ENCODE results near the gene PROC. TPM values are rescaled to one million over a fixed set of nuclear protein-coding genes. Genes with fewer than 3 reads are reported as not detected.
"Not testable (repeated sequence)": the region's sequence is repeated elsewhere in the genome, so short reads cannot be mapped to it uniquely, and the experiment has no call there.

Gene PROC
- total RNA-seq, 1 donor from 2014 or later, result not detected

DNA sequence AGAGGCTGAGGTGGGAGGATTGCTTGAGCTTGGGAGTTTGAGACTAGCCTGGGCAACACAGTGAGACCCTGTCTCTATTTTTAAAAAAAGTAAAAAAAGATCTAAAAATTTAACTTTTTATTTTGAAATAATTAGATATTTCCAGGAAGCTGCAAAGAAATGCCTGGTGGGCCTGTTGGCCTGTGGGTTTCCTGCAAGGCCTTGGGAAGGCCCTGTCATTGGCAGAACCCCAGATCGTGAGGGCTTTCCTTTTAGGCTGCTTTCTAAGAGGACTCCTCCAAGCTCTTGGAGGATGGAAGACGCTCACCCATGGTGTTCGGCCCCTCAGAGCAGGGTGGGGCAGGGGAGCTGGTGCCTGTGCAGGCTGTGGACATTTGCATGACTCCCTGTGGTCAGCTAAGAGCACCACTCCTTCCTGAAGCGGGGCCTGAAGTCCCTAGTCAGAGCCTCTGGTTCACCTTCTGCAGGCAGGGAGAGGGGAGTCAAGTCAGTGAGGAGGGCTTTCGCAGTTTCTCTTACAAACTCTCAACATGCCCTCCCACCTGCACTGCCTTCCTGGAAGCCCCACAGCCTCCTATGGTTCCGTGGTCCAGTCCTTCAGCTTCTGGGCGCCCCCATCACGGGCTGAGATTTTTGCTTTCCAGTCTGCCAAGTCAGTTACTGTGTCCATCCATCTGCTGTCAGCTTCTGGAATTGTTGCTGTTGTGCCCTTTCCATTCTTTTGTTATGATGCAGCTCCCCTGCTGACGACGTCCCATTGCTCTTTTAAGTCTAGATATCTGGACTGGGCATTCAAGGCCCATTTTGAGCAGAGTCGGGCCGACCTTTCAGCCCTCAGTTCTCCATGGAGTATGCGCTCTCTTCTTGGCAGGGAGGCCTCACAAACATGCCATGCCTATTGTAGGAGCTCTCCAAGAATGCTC, 6.6 kb downstream of the PROC start:
- intact Hi-C loops (cut with micrococcal nuclease), result no loop called here

DNA sequence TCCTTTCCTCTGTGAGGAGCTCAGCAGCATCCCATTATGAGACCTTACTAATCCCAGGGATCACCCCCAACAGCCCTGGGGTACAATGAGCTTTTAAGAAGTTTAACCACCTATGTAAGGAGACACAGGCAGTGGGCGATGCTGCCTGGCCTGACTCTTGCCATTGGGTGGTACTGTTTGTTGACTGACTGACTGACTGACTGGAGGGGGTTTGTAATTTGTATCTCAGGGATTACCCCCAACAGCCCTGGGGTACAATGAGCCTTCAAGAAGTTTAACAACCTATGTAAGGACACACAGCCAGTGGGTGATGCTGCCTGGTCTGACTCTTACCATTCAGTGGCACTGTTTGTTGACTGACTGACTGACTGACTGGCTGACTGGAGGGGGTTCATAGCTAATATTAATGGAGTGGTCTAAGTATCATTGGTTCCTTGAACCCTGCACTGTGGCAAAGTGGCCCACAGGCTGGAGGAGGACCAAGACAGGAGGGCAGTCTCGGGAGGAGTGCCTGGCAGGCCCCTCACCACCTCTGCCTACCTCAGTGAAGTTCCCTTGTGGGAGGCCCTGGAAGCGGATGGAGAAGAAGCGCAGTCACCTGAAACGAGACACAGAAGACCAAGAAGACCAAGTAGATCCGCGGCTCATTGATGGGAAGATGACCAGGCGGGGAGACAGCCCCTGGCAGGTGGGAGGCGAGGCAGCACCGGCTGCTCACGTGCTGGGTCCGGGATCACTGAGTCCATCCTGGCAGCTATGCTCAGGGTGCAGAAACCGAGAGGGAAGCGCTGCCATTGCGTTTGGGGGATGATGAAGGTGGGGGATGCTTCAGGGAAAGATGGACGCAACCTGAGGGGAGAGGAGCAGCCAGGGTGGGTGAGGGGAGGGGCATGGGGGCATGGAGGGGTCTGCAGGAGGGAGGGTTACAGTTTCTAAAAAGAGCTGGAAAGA, 7.6 kb downstream of the PROC start:
- intact Hi-C loops (cut with micrococcal nuclease), result no loop called here

DNA sequence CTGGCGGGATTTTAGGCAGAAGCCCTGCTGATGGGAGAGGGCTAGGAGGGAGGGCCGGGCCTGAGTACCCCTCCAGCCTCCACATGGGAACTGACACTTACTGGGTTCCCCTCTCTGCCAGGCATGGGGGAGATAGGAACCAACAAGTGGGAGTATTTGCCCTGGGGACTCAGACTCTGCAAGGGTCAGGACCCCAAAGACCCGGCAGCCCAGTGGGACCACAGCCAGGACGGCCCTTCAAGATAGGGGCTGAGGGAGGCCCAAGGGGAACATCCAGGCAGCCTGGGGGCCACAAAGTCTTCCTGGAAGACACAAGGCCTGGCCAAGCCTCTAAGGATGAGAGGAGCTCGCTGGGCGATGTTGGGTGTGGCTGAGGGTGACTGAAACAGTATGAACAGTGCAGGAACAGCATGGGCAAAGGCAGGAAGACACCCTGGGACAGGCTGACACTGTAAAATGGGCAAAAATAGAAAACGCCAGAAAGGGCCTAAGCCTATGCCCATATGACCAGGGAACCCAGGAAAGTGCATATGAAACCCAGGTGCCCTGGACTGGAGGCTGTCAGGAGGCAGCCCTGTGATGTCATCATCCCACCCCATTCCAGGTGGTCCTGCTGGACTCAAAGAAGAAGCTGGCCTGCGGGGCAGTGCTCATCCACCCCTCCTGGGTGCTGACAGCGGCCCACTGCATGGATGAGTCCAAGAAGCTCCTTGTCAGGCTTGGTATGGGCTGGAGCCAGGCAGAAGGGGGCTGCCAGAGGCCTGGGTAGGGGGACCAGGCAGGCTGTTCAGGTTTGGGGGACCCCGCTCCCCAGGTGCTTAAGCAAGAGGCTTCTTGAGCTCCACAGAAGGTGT, 8.5 kb downstream of the PROC start:
- intact Hi-C loops (cut with micrococcal nuclease), result no loop called here

DNA sequence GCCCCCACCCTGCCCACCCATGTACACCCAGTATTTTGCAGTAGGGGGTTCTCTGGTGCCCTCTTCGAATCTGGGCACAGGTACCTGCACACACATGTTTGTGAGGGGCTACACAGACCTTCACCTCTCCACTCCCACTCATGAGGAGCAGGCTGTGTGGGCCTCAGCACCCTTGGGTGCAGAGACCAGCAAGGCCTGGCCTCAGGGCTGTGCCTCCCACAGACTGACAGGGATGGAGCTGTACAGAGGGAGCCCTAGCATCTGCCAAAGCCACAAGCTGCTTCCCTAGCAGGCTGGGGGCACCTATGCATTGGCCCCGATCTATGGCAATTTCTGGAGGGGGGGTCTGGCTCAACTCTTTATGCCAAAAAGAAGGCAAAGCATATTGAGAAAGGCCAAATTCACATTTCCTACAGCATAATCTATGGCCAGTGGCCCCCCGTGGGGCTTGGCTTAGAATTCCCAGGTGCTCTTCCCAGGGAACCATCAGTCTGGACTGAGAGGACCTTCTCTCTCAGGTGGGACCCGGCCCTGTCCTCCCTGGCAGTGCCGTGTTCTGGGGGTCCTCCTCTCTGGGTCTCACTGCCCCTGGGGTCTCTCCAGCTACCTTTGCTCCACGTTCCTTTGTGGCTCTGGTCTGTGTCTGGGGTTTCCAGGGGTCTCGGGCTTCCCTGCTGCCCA, 9.3 kb downstream of the PROC start:
- intact Hi-C loops (cut with micrococcal nuclease), result no loop called here

DNA sequence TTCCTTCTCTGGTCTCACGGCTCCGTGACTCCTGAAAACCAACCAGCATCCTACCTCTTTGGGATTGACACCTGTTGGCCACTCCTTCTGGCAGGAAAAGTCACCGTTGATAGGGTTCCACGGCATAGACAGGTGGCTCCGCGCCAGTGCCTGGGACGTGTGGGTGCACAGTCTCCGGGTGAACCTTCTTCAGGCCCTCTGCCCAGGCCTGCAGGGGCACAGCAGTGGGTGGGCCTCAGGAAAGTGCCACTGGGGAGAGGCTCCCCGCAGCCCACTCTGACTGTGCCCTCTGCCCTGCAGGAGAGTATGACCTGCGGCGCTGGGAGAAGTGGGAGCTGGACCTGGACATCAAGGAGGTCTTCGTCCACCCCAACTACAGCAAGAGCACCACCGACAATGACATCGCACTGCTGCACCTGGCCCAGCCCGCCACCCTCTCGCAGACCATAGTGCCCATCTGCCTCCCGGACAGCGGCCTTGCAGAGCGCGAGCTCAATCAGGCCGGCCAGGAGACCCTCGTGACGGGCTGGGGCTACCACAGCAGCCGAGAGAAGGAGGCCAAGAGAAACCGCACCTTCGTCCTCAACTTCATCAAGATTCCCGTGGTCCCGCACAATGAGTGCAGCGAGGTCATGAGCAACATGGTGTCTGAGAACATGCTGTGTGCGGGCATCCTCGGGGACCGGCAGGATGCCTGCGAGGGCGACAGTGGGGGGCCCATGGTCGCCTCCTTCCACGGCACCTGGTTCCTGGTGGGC, 10.0 kb downstream of the PROC start:
- intact Hi-C loops (cut with micrococcal nuclease), result no loop called here

DNA sequence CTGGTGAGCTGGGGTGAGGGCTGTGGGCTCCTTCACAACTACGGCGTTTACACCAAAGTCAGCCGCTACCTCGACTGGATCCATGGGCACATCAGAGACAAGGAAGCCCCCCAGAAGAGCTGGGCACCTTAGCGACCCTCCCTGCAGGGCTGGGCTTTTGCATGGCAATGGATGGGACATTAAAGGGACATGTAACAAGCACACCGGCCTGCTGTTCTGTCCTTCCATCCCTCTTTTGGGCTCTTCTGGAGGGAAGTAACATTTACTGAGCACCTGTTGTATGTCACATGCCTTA, 10.5 kb downstream of the PROC start:
- intact Hi-C loops (cut with micrococcal nuclease), result no loop called here

DNA sequence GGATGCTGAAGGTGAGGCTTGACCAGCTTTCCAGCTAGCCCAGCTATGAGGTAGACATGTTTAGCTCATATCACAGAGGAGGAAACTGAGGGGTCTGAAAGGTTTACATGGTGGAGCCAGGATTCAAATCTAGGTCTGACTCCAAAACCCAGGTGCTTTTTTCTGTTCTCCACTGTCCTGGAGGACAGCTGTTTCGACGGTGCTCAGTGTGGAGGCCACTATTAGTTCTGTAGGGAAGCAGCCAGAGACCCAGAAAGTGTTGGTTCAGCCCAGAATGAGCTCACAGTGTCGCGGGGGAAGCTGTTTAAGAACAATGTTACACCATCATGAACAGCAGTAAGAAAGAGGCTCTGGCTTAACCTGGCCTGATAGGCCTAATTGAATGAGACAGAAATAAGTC, 11.1 kb downstream of the PROC start:
- intact Hi-C loops (cut with micrococcal nuclease), result no loop called here

DNA sequence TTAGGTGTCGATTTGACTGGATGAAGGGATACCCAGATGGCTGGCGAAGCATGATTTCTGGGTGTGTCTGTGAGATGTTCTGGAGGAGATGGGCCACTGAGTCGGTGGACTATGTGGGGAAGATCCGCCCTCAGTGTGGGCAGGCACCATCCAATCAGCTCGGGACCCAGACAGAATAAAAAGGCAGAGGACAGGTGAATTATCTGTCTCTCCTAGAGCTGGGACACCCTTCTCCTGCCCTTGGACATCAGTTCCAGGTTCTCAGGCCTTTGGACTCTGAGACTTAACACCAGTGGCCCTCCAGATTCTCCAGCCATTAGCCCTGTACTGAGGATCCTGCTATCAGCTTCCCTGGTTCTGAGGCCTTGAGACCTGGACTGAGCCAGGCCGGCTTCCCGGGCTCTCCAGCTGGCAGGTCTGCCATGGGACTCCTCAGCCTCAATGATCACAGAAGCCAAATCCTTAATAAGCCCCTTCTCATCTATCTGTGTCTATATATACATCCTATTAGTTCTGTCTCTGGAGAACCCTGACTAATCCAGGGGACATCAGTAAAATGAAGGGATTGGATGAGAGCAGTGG, 11.7 kb downstream of the PROC start:
- intact Hi-C loops (cut with micrococcal nuclease), result no loop called here

DNA sequence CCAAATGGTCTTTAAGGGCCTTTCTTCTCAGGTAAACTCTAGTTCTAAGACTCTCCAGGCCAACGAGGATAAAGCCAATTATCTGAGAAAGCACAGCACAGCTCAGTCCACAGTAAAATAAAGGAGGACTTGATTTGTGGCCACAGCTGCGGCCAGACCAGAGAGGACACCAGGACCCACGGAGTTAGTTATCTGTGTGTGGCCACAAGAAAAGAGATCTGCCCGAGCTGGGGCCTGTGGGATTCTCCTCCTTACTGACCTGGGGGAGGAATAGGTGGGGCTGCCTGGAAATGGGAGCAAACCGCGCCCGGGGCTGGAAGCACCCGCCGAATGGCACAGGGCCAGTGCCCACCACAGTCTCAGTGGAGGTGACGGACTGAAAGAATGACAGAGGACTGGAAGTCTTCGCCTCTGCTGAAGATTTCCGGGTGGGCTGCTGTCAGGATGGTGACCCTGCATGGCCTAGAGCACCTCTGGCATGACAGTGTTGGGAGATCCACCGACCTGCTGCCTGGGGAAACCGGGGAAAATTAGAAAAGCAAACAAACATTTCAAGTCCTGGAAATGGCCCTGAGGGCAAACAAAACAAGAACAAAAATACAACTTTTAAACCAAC, 13.3 kb downstream of the PROC start:
- intact Hi-C loops (cut with micrococcal nuclease), result no loop called here

DNA sequence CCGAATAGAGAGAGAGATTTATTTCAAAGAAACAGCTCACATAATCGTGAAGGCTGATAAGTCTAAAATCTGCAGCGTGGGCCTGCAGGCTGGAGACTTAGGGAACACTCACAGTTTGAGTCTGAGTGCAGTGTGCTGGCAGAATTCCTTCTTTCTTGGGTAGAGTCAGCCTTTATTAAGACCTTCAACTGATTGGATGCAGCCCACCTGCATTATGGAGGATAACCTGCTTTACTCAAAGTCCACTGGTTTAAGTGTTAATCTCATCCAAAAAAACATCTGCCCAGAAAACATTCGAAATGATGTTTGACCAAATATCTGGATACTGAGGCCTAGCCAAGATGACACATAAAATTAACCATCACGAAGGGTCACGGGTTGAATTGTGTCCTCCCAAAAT, 16.3 kb downstream of the PROC start:
- intact Hi-C loops (cut with micrococcal nuclease), result no loop called here

DNA sequence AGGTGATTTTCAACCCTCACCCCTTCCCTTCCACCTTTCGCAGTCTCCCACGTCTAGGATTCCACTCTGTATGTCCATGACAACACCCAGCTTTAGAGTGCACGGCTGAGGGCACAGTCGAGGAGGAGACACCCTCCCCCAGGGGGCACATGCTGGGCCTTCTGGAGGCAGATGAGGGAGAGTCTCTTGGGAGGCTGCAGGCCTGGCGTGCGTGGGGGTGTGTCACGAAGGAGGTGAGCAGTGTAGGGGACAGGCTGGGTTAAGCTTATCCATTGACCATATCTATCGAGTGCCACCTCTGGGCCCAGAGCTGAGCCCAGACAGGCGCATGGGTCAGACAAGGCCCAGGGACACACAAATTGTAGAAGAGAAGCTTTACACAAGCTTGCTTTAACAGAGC, 18.8 kb downstream of the PROC start:
- intact Hi-C loops (cut with micrococcal nuclease), result no loop called here

DNA sequence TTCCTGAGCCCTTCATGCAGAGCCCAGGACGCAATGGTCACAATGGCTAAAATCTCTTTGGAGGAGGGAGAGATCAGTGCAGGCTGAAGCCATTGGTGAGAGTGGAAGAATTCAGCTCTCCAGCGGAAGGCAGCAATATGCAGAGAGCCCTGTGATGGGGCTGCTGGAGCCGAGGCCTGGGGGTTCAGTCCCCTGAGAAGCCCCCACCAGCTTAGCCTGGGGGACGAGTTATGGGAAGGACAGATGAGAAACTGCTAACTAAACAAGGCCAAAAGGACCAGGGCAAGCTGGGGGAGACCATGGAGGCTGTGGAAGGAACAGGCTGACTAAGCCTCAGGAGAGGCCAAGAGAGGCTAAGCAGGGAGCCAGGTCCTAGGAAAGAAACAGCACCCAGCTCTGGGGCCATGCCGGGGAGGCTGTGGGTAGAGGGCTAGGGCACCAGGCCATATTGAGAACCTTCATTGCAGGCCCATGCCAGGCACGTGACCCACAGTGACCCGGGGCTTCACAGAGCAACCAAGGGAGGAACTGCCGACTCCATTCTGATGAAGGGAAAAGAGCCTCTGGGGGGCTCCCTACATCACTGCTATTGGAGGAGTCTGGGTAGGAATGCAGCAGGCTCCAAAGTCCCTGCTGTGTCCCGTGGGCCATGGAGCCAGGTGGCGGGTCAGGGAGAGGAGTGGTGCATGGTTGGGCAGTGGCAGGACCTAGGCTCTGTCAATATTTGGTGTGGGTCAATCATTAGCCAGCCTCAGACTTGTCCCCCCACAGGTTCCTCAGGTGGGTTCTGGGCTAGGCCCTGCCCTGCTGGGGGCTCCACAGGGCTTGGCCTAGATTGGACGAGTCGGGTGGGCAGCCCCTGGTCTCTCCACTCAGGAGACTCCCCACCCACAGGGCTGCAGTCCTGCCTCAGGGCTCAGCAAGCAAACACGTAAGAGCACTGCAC, 19.8 kb downstream of the PROC start:
- intact Hi-C loops (cut with micrococcal nuclease), result no loop called here

DNA sequence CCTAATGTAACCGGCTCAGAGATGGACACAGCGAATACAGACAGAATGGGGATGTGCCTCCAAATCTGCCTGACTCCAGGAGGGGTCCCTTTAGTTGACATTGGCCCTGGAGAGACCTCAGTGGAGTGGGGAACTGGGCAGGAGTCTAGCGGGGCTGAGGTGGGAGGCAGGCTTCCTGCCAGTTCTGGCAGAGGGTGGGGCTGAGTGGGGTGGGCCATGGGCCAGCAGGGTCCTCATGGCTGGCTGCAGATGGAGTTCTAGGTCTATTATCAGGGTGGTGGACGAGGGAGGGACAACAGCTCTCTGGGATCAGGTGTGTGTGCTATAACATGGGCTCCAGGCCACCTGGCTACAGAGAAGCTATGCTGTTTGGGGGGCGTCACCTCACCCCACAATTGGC, 21.1 kb downstream of the PROC start:
- intact Hi-C loops (cut with micrococcal nuclease), result no loop called here

DNA sequence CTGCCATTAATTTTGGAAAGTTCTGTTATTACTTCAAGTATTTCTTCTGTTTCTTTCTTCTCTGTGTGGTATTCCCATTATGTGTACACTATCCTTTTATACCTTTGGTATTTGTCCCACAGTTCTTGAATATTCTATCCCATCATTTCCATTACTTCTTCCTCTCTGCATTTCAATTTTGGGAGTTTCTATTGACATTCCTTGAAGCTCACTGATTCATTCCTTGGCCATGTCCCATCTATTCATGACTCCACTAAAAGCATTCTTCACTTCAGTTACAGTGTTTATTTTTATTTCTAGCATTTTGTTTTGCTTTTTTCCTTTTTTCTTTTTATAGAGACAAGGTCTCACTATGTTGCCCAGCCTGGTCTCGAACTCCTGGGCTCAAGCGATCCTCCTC, 30.3 kb downstream of the PROC start:
- intact Hi-C loops (cut with micrococcal nuclease), result no loop called here

DNA sequence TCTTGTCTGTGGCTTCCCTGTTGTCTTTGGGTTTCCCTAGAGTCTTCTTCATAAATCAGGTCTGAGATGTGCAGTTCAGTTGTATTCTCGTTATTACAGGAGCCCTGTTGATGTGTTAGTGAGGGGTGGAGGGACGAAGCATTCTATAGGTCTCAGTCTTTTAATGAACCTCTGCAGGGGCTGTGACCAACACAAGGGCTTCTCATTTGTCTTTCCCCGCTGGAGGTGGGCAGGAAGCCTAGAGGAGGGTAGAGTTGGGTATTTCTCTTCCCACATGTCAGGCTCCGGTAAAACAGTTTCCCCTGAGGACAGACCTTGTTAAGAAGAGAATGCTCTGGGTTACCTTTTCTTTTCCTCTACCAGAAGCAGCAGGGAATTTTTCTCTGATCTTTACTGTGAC, 31.2 kb downstream of the PROC start:
- intact Hi-C loops (cut with micrococcal nuclease), result no loop called here

DNA sequence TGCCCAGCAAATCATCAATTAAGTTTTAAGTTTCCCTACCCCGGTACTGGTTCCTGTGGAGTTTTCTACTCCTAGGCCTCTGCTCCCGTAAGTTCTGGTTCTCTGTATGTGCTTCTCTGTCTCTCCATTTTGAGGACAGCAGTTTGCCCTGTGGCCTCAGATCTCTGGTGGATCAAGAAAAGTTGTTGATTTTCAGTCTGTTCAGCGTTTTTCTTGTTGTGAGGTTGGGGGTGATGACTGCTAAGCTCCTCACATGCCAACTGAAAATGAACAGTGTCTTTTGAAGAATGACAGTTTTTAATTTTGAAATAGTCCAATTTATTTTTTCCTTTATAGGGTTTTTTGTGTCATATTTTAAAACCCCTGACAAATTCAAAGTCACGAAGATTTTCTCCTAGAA, 31.7 kb downstream of the PROC start:
- intact Hi-C loops (cut with micrococcal nuclease), result no loop called here

DNA sequence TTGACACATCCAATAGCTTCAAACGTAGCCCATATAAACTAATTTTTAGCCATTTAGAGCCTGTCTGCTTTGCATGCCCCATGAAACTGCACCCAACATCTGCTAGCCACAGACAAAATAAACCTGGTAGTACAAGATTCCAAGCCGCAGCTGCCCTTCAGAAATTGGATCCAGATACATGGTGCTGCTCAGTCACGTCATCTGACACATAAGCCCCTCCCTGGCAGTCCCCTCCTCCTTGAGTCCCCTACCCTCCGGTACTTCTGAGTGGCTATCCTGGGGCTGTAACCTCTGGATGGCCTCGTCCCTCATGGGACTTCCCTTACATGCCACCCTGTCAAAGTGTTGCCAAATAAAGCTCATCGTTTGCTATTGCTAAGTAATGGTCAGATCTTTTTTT, 33.8 kb downstream of the PROC start:
- intact Hi-C loops (cut with micrococcal nuclease), result no loop called here

DNA sequence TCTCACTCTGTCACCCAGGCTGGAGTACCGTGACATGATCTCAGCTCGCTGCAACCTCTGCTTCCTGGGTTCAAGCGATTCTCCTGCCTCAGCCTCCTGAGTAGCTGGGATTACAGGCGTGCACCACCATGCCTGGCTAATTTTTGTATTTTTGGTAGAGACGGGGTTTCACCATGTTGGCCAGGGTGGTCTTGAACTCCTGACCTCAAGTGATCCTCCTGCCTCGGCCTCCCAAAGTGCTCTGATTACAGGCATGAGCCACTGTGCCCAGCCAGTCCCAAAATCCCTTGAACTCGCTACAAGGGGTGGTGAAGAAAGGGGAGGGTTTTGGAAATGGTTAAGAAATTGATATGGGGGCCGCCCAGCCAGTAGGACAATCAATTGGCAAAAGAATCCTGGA, 34.2 kb downstream of the PROC start:
- intact Hi-C loops (cut with micrococcal nuclease), result not testable (repeated sequence)

All from T-helper 1 cell treated with Interleukin-12 subunit alpha and Interleukin-12 subunit beta and Interleukin-4 antibody, amounts not matched to agents 30 ng/mL and 1 ng/mL, for 36 hours (primary cell).